CD14-positive monocyte (primary cell): Measurements from ENCODE around the gene GRIK4. TPM values are rescaled to one million over a fixed set of nuclear protein-coding genes. Genes with fewer than 3 reads are reported as not detected.

Source experiments
- DNase-seq, 3 donors: peaks; one replicate each; pipeline ENCODE4 v3.0.0-alpha.2; 2011 to 2022
- H2AFZ ChIP-seq: 2 replicates; pipeline ENCODE4 v1.6.0; 2012; ENCODE audit warnings: mild to moderate bottlenecking, low read depth, low read length, inconsistent platforms; ENCODE audit not compliant: insufficient read depth, poor library complexity, severe bottlenecking
- H3K27ac ChIP-seq, 2 donors: 1 replicate in 1 of 2; 2 replicates in 1 of 2; pipeline ENCODE4 v1.5.1; 2012 to 2013; ENCODE audit warnings: low read length in 2 of 2, control low read depth in 1 of 2, inconsistent platforms in 1 of 2, low read depth in 1 of 2, mild to moderate bottlenecking in 1 of 2
- H3K27me3 ChIP-seq, 2 donors: one replicate each; pipeline versions ENCODE4 v1.6.0 to v1.6.1; 2011 to 2013; ENCODE audit warnings: low read length in 2 of 2; ENCODE audit not compliant: control insufficient read depth in 2 of 2, insufficient read depth in 2 of 2
- H3K36me3 ChIP-seq, 2 donors: replicated peaks in 1 of 2; 1 replicate in 1 of 2; 2 replicates in 1 of 2; pipeline versions ENCODE4 v1.5.1 to v1.6.1; 2012 to 2013; ENCODE audit warnings: low read length in 2 of 2, control low read depth in 1 of 2, inconsistent platforms in 1 of 2, mild to moderate bottlenecking in 1 of 2; ENCODE audit not compliant: insufficient read depth in 2 of 2, control insufficient read depth in 1 of 2
- H3K4me1 ChIP-seq, 2 donors: 1 replicate in 1 of 2; 2 replicates in 1 of 2; pipeline versions ENCODE4 v1.5.1 to v1.6.1; 2012 to 2013; ENCODE audit warnings: low read length in 2 of 2, control low read depth in 1 of 2, inconsistent platforms in 1 of 2, mild to moderate bottlenecking in 1 of 2, moderate library complexity in 1 of 2; ENCODE audit not compliant: insufficient read depth in 2 of 2, control insufficient read depth in 1 of 2
- H3K4me2 ChIP-seq: replicated peaks from 2 replicates; pipeline ENCODE3; 2012; ENCODE audit warnings: low read length, moderate library complexity, mild to moderate bottlenecking; ENCODE audit not compliant: poor library complexity, severe bottlenecking; ENCODE audit errors: extremely low read depth
- H3K4me3 ChIP-seq, 3 experiments: fragments of 200-600 bp in 1 of 3; sonication (generic) in 1 of 3; replicated peaks in 1 of 3; 1 replicate in 2 of 3; 2 replicates in 1 of 3; pipeline ENCODE4 v1.5.1; 2011 to 2013; ENCODE audit warnings: low read length in 3 of 3, mild to moderate bottlenecking in 3 of 3, control low read depth in 2 of 3, low read depth in 2 of 3, inconsistent platforms in 1 of 3, moderate library complexity in 1 of 3
- H3K79me2 ChIP-seq: 2 replicates; pipeline ENCODE4 v1.6.0; 2012; ENCODE audit warnings: mild to moderate bottlenecking, control low read depth, inconsistent platforms, low read length, moderate library complexity; ENCODE audit not compliant: insufficient read depth
- H3K9ac ChIP-seq: 2 replicates; pipeline ENCODE4 v1.6.0; 2017; ENCODE audit warnings: low read length, mild to moderate bottlenecking; ENCODE audit not compliant: insufficient read depth, poor library complexity, severe bottlenecking
- H3K9me3 ChIP-seq, 2 donors: replicated peaks in 1 of 2; 1 replicate in 1 of 2; 2 replicates in 1 of 2; pipeline versions ENCODE4 v1.5.1 to v1.6.1; 2012 to 2013; ENCODE audit warnings: low read length in 2 of 2, control low read depth in 1 of 2; ENCODE audit not compliant: control insufficient read depth in 1 of 2, insufficient read depth in 1 of 2
- H4K20me1 ChIP-seq: 2 replicates; pipeline ENCODE4 v1.6.0; 2012; ENCODE audit warnings: mild to moderate bottlenecking, low read length, control low read depth, moderate library complexity; ENCODE audit not compliant: insufficient read depth
- H3K27ac Mint-ChIP-seq, 7 donors: one replicate each; pipeline ENCODE4 v1.8.0; 2020; ENCODE audit warnings: mild to moderate bottlenecking in 7 of 7, mixed read lengths in 7 of 7, moderate library complexity in 6 of 7, inconsistent platforms in 2 of 7
- H3K27me3 Mint-ChIP-seq, 3 donors: one replicate each; pipeline ENCODE4 v1.8.0; 2021 to 2022; ENCODE audit warnings: low read depth in 3 of 3, mild to moderate bottlenecking in 3 of 3, mixed read lengths in 3 of 3, moderate library complexity in 3 of 3, inconsistent platforms in 1 of 3
- H3K36me3 Mint-ChIP-seq, 2 donors: one replicate each; pipeline ENCODE4 v1.8.0; 2020; ENCODE audit warnings: mixed read lengths in 2 of 2, inconsistent platforms in 1 of 2, mild to moderate bottlenecking in 1 of 2
- H3K4me1 Mint-ChIP-seq: one replicate; pipeline ENCODE4 v1.8.0; 2020; ENCODE audit warnings: mild to moderate bottlenecking, mixed read lengths
- H3K4me3 Mint-ChIP-seq, 2 donors: one replicate each; pipeline ENCODE4 v1.8.0; 2020; ENCODE audit warnings: mild to moderate bottlenecking in 2 of 2, mixed read lengths in 2 of 2, moderate library complexity in 1 of 2
- H3K9me3 Mint-ChIP-seq, 7 donors: one replicate each; pipeline ENCODE4 v1.8.0; 2020 to 2022; ENCODE audit warnings: mixed read lengths in 7 of 7, mild to moderate bottlenecking in 6 of 7, moderate library complexity in 6 of 7, inconsistent platforms in 2 of 7
- CTCF ChIP-seq: fragments of 200-600 bp; IDR thresholded peaks from one replicate; pipeline ENCODE4 v1.8.0; 2022; ENCODE audit warnings: antibody characterized with exemption, mild to moderate bottlenecking
- WGBS: methylation state at CpG from one replicate; pipeline ENCODE4 v1.1.5; 2013; ENCODE audit warnings: missing lambda C conversion rate; ENCODE audit not compliant: insufficient coverage; 5-methylcytosine and 5-hydroxymethylcytosine counted together
- intact Hi-C, 2 donors: fragments of 100-400 bp; cut with micrococcal nuclease; formaldehyde crosslinking; loops; one replicate each; pipeline versions ENCODE4 v1.15.0 to v1.15.1; 2023
- polyA plus RNA-seq, 3 donors: library from polyadenylated mRNA; depleted of rRNA in 1 of 3; unstranded in 2 of 3; stranded (reverse) in 1 of 3; fragments of 300-500 nt in 2 of 3; fragments of >200 nt in 1 of 3; fragmentation: Illumina TruSeq in 2 of 3; gene quantifications; 1 replicate in 2 of 3; 2 replicates in 1 of 3; pipeline ENCODE4 v1.2.3, GENCODE V29; 2012 to 2021

GRIK4 gene
- polyA plus RNA-seq, 3 donors, result not detected

GRCh38 chr11:120978701-120979100 lies 467.2 kb downstream of the GRIK4 start:
- no peaks in the 10 kb centered on the region for H3K9me3 Mint-ChIP-seq
- H3K9me3 ChIP-seq, result no peaks in the 10 kb centered on the region
- intact Hi-C loops, result no loop called here
- no peaks in the 10 kb centered on the region for H3K79me2 ChIP-seq
- no peak overlapping the region for H3K27ac ChIP-seq
- no peak overlapping the region for H3K4me2 ChIP-seq
- peaks cover 3 to 4% of the 10 kb centered on the region in 2 donors for H3K27me3 ChIP-seq
- TF ChIP-seq CTCF, result no peak
- H3K4me3 Mint-ChIP-seq, result no peak overlapping the region
- peaks cover 21 to 39% (median 22%) of the 10 kb centered on the region in 3 donors for H3K27me3 Mint-ChIP-seq
- H3K4me1 Mint-ChIP-seq, result no peaks in the 10 kb centered on the region
- no peak for DNase-seq
- H3K36me3 Mint-ChIP-seq, result no peaks in the 10 kb centered on the region
- H3K4me3 ChIP-seq, result no peak overlapping the region
- H3K9ac ChIP-seq, result no peak overlapping the region
- no peak overlapping the region for H2AFZ ChIP-seq
- H3K4me1 ChIP-seq, result no peaks in the 10 kb centered on the region
- no peaks in the 10 kb centered on the region for H4K20me1 ChIP-seq
- no peaks in the 10 kb centered on the region for H3K36me3 ChIP-seq
- no peak overlapping the region for H3K27ac Mint-ChIP-seq
- 100% methylated on average over 1 of the region's 3 CpGs for WGBS

- WGBS, result 2% methylated on average over 63 of the region's 72 CpGs
- H2AFZ ChIP-seq, result peak overlapping the region; percentile 62
- H3K79me2 ChIP-seq, result no peaks in the 10 kb centered on the region
- H3K4me3 ChIP-seq, result peak overlapping the region in 2 of 3 experiments; percentile 16 to 57
- no peaks in the 10 kb centered on the region for H3K36me3 ChIP-seq
- H3K27ac Mint-ChIP-seq, result no peak overlapping the region
- H3K4me2 ChIP-seq, result peak overlapping the region; percentile 73
- peaks cover 40 to 43% (median 40%) of the 10 kb centered on the region in 3 donors for H3K27me3 Mint-ChIP-seq
- intact Hi-C loops, result no loop called here
- peak; percentile 8 to 23 (median 11) for DNase-seq
- H4K20me1 ChIP-seq, result no peaks in the 10 kb centered on the region
- TF ChIP-seq CTCF, result peak; percentile 46
- no peak overlapping the region for H3K27ac ChIP-seq
- H3K36me3 Mint-ChIP-seq, result no peaks in the 10 kb centered on the region
- peak overlapping the region; percentile 67 to 86 for H3K4me3 Mint-ChIP-seq
- no peak overlapping the region for H3K9ac ChIP-seq
- peaks cover 16 to 40% of the 10 kb centered on the region in 2 donors for H3K27me3 ChIP-seq
- H3K4me1 ChIP-seq, result peaks cover 4 to 5% of the 10 kb centered on the region in 2 donors
- H3K9me3 Mint-ChIP-seq, result no peaks in the 10 kb centered on the region
- H3K4me1 Mint-ChIP-seq, result peaks cover 10% of the 10 kb centered on the region
- H3K9me3 ChIP-seq, result no peaks in the 10 kb centered on the region
Observed at GRCh38 chr11:120985718-120986569, 474.4 kb downstream of the GRIK4 start.
